Activated naive CD4-positive, alpha-beta T cell treated with anti-CD3 and anti-CD28 coated beads for 36 hours (primary cell): ENCODE results near the gene KIF3A. TPM values are rescaled to one million over a fixed set of nuclear protein-coding genes. Genes with fewer than 3 reads are reported as not detected.

Source experiments
- CTCF ChIA-PET: fragments of 350-600 bp; sonication (Branson Sonifier 250); formaldehyde crosslinking; loops from one replicate; lab custom pipeline; 2021; ENCODE audit warnings: antibody characterized with exemption; lab: Charles Lee
- DNase-seq: peaks from one replicate; pipeline ENCODE4 v3.0.0-alpha.2; 2020
- H3K27ac Mint-ChIP-seq: one replicate; pipeline ENCODE4 v1.8.0; 2021; ENCODE audit warnings: mild to moderate bottlenecking, mixed read lengths
- H3K27me3 Mint-ChIP-seq: one replicate; pipeline ENCODE4 v1.8.0; 2021; ENCODE audit warnings: low read depth, mixed read lengths
- H3K36me3 Mint-ChIP-seq: one replicate; pipeline ENCODE4 v1.8.0; 2021; ENCODE audit warnings: low read depth, mixed read lengths
- H3K4me1 Mint-ChIP-seq: one replicate; pipeline ENCODE4 v1.8.0; 2021; ENCODE audit warnings: low read depth, mixed read lengths
- H3K4me3 Mint-ChIP-seq: one replicate; pipeline ENCODE4 v1.8.0; 2021; ENCODE audit warnings: mild to moderate bottlenecking, moderate library complexity, mixed read lengths
- H3K9me3 Mint-ChIP-seq: one replicate; pipeline ENCODE4 v1.8.0; 2021; ENCODE audit warnings: mixed read lengths
- intact Hi-C: fragments of 100-400 bp; cut with micrococcal nuclease; formaldehyde crosslinking; loops from one replicate; pipeline ENCODE4 v1.15.1; 2023
- total RNA-seq, 2 experiments: library from RNA; stranded (reverse); gene quantifications; one replicate each; pipeline ENCODE4 v1.2.3, GENCODE V29; 2021

KIF3A gene
- total RNA-seq, 2 experiments from 2014 or later, result 5.0 to 6.1 TPM

DNA sequence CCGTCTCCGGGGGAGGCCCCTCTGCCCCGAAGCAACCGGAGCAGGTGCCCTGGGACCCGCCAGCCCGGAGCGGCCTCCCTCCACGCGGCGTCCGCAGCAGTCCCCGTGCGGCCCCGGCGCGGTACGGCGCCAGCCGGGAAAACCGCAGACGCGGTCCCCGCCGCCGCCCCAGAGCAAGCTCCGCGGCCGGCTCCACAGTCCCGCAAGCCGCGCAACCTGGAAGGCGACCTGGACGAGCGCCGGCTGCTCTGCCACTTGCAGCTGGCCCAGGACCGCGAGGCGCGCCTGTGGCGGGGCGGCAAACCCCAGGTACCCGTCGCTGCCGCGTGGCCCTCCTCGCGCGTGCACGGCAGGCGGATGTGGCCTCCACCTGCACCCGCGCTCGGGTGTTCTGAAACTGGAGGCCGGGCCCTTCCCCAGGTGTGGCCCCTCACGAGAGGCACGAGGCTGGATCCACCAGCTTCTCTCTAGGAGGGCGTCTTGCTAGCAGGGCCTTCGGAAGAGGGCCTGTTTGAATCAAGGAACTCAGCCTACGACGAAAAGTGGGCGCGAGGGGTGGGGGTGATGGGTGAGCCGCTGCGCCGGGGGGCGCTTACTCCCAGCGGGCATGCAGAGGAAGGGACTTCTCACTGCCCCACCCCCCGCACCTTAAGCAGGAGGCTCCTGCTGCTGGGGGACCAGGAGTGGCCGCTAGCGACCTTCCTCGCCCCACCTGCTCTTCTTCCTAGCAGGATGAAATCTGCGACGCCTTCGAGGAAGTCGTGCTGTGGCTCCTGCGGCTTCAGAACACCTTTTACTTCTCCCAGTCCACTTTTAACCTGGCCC, 10.5 kb upstream of the KIF3A start:
- Mint-ChIP-seq H3K4me3 (peak overlapping the region; percentile 60), H3K9me3 (no peaks in the 10 kb centered on the region), H3K27ac (no peak overlapping the region), H3K36me3 (peaks cover 3% of the 10 kb centered on the region), H3K4me1 (peaks cover 26% of the 10 kb centered on the region), H3K27me3 (no peaks in the 10 kb centered on the region)
- DNase-seq, result peak; percentile 61
- CTCF ChIA-PET, result interaction anchor here (0.5 to 2.6 kb wide), 10 partner anchors 10 to 222 kb away, joined by 3 to 30 read pairs (median 4); partner anchors contain the start of gene KIF3A
- intact Hi-C loops, result loop anchor here (1.0 to 2.0 kb wide), 4 partner anchors 11 to 453 kb away; partner anchors contain the start of genes KIF3A, SEPTIN8 and SLC22A4

DNA sequence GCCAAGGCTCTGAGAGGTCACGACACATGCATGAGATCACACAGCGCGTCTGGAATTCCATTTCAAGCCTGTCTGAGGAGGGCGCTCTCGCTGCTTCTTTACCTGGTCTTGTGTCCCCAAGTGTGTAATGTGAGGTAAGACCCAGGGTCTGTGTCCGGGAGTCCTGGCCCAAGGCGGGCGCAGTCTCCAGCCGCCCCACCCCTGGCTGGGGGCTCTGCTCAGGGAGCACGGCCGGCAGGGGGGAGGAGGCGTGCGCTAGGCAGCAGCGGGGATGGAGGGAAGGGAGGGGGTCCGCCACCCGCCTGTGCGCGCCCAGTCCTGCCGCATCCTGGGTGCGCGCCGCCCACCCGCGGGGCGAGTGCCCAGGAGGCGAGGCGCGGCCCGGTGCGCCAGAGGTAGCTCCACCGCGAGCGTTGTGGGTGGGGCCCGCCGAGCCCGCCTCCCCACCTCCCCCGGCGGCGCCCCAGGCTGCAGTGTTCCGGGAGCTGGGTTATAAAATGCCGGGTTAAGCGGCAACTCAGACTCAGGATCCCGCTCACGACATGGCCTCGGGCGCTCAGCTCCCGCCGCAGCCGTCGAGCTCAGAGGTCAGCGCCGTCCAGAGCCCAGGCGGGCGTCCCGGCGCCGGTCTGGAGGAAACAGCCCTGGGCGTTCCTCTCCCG, 9.7 kb upstream of the KIF3A start, which contains the start of gene CCNI2:
CCNI2 (plus strand) TSS at position 473 of the 662 bp plus-strand sequence; CDS start at position 543, 70 bp downstream.
- Mint-ChIP-seq H3K27me3 (no peaks in the 10 kb centered on the region), H3K9me3 (no peaks in the 10 kb centered on the region), H3K4me1 (peaks cover 22% of the 10 kb centered on the region), H3K36me3 (peaks cover 2% of the 10 kb centered on the region), H3K27ac (no peak within 1 kb of the TSS), H3K4me3 (peak within 1 kb of the TSS; percentile 71)
- intact Hi-C loops, result loop anchor here (1.0 to 2.0 kb wide), 5 partner anchors 10 to 452 kb away; partner anchors contain the start of genes KIF3A, SEPTIN8 and SLC22A4
- peak; percentile 80 for DNase-seq
- CTCF ChIA-PET, result interaction anchor here (0.6 to 2.6 kb wide), 13 partner anchors 9 to 221 kb away, joined by 3 to 30 read pairs (median 4); partner anchors contain the start of gene KIF3A

DNA sequence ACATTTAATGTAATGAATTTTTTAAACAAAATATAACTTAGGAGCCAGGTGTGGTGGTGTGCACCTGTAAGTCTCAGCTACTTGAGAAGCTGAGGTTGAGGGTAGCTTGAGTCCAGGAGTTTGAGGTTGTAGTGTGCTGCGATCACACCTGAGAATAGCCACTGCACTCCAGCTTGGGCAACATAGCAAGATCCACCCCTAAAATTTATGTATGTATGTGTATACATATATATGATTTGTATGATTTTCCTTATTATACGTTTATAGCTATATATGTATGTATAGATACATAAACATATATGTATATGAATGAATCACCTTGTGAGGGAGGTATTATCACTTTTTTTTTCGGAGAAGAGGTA, 9.2 kb upstream of the KIF3A start:
- Mint-ChIP-seq H3K27ac (no peak overlapping the region), H3K9me3 (no peaks in the 10 kb centered on the region), H3K4me3 (peak overlapping the region; percentile 71), H3K4me1 (peaks cover 17% of the 10 kb centered on the region), H3K27me3 (no peaks in the 10 kb centered on the region), H3K36me3 (peaks cover 2% of the 10 kb centered on the region)
- intact Hi-C loops, result loop anchor here (1.0 to 2.0 kb wide), 2 partner anchors 58 to 452 kb away; partner anchors contain the start of gene SLC22A4
- no peak for DNase-seq
- CTCF ChIA-PET, result interaction anchor here (0.6 to 2.6 kb wide), 12 partner anchors 9 to 1730 kb away, joined by 3 to 30 read pairs (median 4); partner anchors contain the start of gene KIF3A

DNA sequence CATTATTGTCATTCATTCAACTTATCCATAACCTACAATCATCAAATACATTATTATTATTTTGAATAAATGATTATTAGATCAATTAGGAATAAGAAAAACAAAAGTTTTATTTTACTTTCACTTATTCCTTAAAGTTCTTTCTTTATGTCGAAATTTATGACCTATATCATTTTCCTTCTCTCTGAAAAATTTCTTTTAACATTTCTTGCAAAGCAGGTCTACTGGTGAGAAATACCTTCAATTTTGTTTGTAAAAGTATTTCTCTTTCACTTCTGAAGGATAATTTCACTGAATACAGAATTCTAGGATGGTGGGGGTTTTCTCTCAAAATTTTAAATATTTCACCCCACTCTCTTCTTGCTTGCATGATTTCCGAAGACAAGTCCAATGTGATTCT, 7.3 kb upstream of the KIF3A start:
- intact Hi-C loops, result no loop called here
- H3K27ac Mint-ChIP-seq, result no peak overlapping the region
- DNase-seq, result no peak
- peaks cover 3% of the 10 kb centered on the region for H3K4me1 Mint-ChIP-seq
- H3K27me3 Mint-ChIP-seq, result no peaks in the 10 kb centered on the region
- no peaks in the 10 kb centered on the region for H3K36me3 Mint-ChIP-seq
- CTCF ChIA-PET, result interaction anchor here (0.6 kb wide), 1 partner anchor 43 kb away, joined by 4 read pairs; no protein-coding TSS in a partner anchor
- no peaks in the 10 kb centered on the region for H3K9me3 Mint-ChIP-seq
- H3K4me3 Mint-ChIP-seq, result no peak overlapping the region

DNA sequence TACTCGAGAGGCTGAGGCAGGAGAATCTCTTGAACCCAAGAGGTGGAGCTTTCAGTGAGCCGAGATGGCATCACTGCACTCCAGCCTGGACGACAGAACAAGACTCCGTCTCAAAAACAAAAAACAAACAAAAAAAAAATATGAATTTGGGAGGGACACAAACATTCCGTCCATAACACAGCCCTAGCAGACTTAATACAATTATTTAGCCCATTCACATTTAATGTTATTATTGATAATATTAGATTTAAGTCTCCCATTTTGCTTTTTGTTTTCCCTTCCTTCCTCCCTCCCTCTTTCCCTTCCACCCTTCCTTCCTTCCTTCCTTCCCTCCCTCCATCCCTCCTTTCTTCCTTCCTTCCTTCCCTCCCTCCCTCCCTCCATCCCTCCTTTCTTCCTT, 5.3 kb upstream of the KIF3A start:
- Mint-ChIP-seq H3K27ac (no peak overlapping the region), H3K4me3 (no peak overlapping the region), H3K4me1 (peaks cover 8% of the 10 kb centered on the region), H3K27me3 (no peaks in the 10 kb centered on the region), H3K36me3 (no peaks in the 10 kb centered on the region), H3K9me3 (no peaks in the 10 kb centered on the region)
- CTCF ChIA-PET, result no interaction called here
- no peak for DNase-seq
- intact Hi-C loops, result no loop called here

DNA sequence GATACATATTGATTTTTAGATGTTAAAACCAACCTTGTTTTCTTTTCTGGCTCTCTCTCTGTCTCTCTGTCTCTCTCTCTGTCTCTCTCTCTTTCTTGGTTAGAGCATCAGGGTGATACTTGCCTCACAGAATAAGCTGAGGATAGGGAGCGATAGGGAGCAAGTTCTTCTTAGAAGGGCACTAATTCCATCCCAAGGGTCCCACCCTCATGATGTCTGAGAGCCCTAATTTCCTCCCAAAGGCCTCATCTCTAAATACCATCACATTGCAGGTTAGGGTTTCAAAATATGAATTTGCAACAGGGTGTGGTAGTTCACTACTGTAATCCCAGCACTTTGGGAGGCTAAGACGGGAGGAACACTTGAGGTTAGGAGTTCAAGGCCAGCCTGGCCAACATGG, 4.8 kb upstream of the KIF3A start:
- no peak for DNase-seq
- CTCF ChIA-PET, result no interaction called here
- Mint-ChIP-seq H3K4me1 (peaks cover 10% of the 10 kb centered on the region), H3K9me3 (no peaks in the 10 kb centered on the region), H3K36me3 (no peaks in the 10 kb centered on the region), H3K4me3 (no peak overlapping the region), H3K27ac (no peak overlapping the region), H3K27me3 (no peaks in the 10 kb centered on the region)
- intact Hi-C loops, result no loop called here

DNA sequence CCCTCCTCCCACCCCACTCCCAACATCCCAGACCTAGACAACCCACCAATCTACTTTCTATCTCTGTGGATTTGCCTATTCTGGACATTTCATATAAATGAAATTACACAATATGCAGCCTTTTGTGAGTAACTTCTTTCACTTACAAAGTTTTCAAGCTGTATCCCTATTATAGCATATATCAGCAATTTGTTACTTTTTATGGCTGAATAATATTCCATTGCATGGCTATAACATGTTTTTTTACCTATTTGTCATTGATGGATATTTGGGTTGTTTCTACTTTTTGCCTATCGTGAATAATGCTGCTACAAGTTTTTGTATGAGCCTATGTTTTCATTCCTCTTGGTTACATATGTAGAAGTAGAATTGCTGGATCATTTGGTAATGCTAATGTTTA, 1.9 kb upstream of the KIF3A start:
- CTCF ChIA-PET, result no interaction called here
- H3K4me1 Mint-ChIP-seq, result peaks cover 25% of the 10 kb centered on the region
- H3K27ac Mint-ChIP-seq, result no peak overlapping the region
- H3K4me3 Mint-ChIP-seq, result no peak overlapping the region
- no peak for DNase-seq
- H3K36me3 Mint-ChIP-seq, result no peaks in the 10 kb centered on the region
- H3K9me3 Mint-ChIP-seq, result no peaks in the 10 kb centered on the region
- intact Hi-C loops, result loop anchor here (5.0 kb wide), 4 partner anchors 212 to 442 kb away; partner anchors contain the start of gene HSPA4
- H3K27me3 Mint-ChIP-seq, result no peaks in the 10 kb centered on the region

DNA sequence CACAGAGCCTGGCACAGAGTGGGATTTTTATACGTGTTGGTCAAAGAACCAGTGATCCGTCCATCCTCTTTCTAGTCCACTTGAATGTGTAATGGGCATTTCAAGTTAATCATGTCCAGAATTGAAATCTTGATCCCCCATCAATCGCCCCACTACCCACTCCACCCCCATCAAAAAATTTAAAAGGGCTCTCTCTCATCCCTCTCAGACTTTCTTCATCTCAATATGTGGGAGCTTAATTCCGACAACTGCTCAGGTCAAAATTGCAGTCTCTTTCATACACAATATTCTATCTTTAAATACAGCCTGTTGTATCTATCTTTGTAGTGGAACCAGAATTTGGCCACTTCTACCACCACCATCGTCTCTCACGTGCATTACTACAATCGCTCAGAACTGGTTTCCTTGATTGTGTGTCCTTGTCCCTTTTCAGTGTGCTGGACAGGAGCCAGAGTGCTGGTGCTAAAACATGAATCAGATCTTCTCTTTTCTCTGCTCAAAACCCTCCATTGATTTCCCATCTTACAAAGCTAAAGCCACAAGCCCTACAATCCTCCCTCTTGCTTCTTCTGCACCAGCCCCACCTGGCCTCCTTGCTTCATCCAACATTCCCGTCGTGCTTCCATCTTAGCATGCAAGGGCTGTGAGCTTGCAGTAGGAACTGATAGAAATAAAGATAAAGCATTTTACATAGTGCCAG, 786 bp upstream of the KIF3A start:
- Mint-ChIP-seq H3K4me3 (peak overlapping the region; percentile 84), H3K9me3 (no peaks in the 10 kb centered on the region), H3K4me1 (peaks cover 27% of the 10 kb centered on the region), H3K27ac (no peak overlapping the region), H3K27me3 (no peaks in the 10 kb centered on the region), H3K36me3 (no peaks in the 10 kb centered on the region)
- no peak for DNase-seq
- intact Hi-C loops, result loop anchor here (1.0 to 5.0 kb wide), 12 partner anchors 9 to 441 kb away; partner anchors contain the start of genes CCNI2, GDF9, HSPA4 and RAD50
- CTCF ChIA-PET, result interaction anchor here (0.6 to 2.9 kb wide), 11 partner anchors 9 to 352 kb away, joined by 3 to 30 read pairs (median 4); partner anchors contain the start of gene CCNI2

DNA sequence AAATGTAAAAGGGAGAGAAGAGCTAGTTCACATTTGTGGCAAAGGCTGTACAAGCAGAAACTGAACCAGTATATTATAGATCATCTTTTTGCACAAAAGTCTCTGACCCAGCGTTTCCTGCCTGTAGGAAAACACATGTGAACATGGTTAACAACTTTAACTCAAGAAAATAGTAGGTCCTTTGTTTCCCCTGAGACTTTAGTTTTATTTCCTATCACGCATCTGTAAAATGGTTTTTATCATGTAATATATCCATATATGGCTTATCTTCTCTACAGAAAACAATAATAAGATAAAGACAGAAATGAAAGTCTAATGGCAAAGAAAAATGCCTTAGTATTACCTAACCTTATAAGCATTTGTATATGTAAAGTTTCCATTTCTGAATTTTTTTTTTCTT, 2.7 kb downstream of the KIF3A start:
- Mint-ChIP-seq H3K27ac (no peak overlapping the region), H3K9me3 (no peaks in the 10 kb centered on the region), H3K36me3 (peaks cover 3% of the 10 kb centered on the region), H3K4me3 (no peak overlapping the region), H3K27me3 (no peaks in the 10 kb centered on the region), H3K4me1 (peaks cover 27% of the 10 kb centered on the region)
- intact Hi-C loops, result loop anchor here (5.0 kb wide), 4 partner anchors 207 to 437 kb away; partner anchors contain the start of gene HSPA4
- DNase-seq, result no peak
- CTCF ChIA-PET, result no interaction called here

DNA sequence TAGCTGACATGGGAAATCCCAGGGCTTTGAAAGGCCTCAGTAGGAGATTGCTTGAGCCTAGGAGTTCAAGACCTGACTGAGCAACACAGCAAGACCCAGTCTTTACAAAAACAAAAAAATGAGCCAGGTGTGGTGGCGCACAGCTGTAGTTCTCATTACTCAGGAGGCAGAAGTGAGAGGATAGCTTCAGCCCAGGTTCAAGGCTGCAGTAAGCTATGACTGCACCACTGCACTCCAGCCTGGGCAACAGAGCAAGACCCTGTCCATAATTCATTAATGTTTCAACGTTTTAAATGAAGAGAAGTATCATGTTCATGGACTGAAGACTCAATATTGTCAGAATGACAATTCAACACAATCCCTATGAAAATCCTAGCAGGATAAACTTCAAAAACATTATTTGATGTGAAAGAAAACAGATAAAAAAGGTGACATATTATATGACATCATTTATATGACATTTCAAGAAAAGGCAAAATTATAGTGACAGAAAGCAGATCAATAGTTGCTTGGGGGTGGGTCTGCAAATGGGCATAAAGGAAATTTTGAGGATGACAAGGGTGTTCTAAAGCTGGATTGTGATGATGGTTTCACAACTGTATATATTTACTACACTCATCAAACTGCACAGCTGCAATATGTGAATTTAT, 3.7 kb downstream of the KIF3A start:
- DNase-seq, result no peak
- no peaks in the 10 kb centered on the region for H3K27me3 Mint-ChIP-seq
- H3K4me1 Mint-ChIP-seq, result peaks cover 27% of the 10 kb centered on the region
- no peak overlapping the region for H3K4me3 Mint-ChIP-seq
- intact Hi-C loops, result no loop called here
- no peak overlapping the region for H3K27ac Mint-ChIP-seq
- H3K36me3 Mint-ChIP-seq, result peaks cover 5% of the 10 kb centered on the region
- no peaks in the 10 kb centered on the region for H3K9me3 Mint-ChIP-seq
- CTCF ChIA-PET, result interaction anchor here (0.5 to 1.2 kb wide), 2 partner anchors 18 to 84 kb away, joined by 3 to 4 read pairs; no protein-coding TSS in a partner anchor

DNA sequence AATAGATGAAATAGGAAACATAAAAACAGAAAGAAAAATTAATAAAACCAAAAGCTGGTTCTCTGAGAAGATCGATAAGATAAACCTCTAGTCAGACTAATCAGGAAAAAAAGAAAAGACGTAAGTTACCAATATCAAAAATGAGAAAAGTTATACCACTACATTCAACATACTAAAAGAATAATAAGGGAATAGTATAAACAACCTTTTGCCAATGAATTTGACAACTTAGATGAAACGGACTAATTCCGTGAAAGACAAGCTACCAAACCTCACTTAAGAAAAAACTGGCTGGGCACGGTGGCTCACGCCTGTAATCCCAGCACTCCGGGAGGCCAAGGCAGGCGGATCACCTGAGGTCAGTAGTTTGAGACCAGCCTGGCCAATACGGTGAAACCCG, 7.5 kb downstream of the KIF3A start:
- DNase-seq, result no peak
- H3K27ac Mint-ChIP-seq, result no peak overlapping the region
- H3K4me3 Mint-ChIP-seq, result no peak overlapping the region
- H3K4me1 Mint-ChIP-seq, result peaks cover 3% of the 10 kb centered on the region
- H3K9me3 Mint-ChIP-seq, result no peaks in the 10 kb centered on the region
- H3K36me3 Mint-ChIP-seq, result peaks cover 5% of the 10 kb centered on the region
- CTCF ChIA-PET, result no interaction called here
- H3K27me3 Mint-ChIP-seq, result no peaks in the 10 kb centered on the region
- intact Hi-C loops, result no loop called here
